Stimulated activated CD4-positive, alpha-beta T cell treated with anti-CD3 and anti-CD28 coated beads, Interleukin-2, amount 100 ng/mL, for 24 hours (primary cell): ENCODE results near the gene ABCG4.

Experiments used
- DNase-seq, 2 donors: peaks; one replicate each; pipeline ENCODE4 v3.0.0-alpha.2; 2020

Gene ABCG4

DNA sequence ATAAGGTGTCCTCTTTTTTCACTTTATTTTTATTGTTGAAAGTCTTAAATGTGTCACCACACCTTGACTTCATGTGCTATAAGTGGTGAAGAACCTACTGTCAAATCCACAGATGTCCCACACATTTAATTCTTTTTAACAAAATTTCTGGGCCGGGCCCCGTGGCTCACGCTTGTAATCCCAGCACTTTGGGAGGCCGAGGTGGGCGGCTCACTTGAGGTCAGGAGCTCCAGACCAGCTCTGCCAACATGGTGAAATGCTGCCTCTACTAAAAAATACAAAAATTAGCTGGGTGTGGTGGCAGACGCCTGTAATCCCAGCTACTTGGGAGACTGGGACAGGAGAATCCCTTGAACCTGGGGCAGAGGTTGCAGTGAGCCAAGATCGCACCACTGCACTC lies 60.3 kb downstream of the ABCG4 start:
- DNase-seq: no peak

DNA sequence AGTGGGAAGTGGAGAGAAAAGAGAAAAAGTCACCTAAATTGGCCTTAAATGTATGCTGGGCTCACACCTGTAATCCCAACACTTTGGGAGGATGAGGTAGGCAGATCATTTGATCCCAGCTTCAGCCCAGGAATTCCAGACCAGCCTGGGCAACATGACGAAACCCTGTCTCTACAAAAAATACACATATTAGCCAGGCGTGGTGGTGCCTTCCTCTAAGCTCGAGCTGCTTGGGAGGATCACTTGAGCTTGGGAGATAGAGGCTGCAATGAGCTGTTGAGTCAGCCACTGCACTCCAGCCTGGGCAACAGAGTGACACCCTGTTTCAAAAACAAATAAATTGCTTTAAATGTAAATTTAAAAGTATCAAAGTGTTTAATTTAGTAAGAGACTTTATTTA lies 61.2 kb downstream of the ABCG4 start:
- no peak for DNase-seq
